ENCODE data around the gene HOXA2.

Gene HOXA2

DNA sequence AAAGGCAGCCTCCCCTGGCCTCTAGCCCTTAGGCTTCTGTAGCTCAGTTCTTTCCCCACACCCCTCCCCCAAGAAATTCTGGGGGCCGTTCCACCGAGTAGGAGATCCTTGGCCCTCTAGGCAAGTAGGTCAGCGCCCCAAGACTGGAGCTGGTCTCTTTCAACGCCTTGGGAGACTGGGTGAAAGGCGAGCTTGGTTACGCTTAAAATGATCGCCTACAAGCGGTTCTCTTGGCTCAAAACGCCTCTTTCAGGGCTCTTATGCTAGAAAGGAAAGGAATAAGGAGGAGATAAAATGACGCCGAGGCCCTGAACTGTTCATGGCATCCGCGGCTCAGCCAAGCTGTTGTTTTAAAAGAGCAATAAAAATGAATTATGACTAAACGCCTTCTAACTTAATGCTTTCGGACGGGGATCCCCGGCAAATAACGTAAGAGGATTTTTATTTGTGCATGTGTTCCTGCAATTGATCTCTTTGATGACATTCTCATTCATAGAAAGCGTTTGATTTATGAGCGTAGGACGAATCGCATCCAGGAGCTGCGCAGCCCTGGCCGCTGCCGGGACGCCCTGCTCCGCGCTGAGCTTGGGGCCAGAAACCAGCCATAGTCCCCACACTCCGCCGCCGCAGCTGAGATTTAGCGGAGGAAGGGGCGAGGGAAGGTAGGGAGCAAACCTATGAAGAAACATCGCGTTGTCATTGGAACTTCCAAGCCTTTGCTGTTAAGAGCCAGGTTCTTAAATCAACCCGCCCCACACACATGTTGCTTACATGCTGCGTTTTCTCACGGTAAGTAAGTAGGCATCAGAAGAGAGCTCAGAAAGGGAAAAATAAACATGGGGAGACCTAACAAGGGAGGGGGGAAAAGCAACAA lies 3.7 kb downstream of the HOXA2 start:
- no peak for DNase-seq (ENCODE audit: low read depth in 2 of 2)

DNA sequence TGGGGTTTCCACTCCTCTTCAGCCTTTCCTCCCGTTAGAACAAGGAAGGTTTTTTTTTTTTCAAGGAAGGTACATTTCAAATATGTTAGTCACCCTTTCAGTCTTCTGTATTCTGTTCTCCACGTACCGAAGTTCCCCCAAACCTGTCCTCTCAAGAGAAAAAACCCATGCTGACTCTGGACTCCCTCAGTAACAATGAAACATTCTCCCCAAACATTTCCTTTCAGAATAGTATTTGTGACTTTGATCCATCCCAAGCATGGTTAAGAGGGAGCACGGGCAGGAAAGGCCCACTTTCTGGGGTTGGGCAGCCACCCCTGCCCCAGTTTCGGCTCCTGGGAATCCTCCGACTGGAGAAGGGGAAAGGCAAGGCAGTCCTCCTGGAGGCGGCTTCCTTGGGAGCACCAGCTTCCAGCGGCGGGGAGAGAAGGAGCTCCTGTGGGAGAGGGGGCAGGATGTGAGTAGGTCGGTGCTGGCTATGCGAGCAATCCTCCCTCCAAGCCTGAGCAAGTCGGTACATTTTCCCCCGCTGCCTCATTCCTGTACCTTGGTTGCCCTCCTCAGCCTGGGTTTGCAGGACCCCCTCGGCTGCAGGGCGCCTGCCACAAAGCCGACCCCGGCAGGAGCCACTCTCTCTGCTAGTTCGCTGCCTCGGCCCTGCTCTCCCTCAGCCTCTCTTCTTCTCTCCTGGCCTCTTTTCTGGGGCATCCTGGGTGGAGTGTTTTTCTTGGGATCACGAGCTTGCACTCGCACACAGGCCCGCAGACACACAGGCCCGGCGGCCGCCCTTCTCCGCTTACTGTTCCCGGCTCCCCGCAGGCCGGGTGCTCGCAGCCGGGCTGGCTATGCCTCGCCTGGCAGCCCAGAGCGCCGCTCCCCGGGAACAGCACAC lies 4.6 kb downstream of the HOXA2 start:
- DNase-seq (ENCODE audit: low read depth in 2 of 2) = no peak

DNA sequence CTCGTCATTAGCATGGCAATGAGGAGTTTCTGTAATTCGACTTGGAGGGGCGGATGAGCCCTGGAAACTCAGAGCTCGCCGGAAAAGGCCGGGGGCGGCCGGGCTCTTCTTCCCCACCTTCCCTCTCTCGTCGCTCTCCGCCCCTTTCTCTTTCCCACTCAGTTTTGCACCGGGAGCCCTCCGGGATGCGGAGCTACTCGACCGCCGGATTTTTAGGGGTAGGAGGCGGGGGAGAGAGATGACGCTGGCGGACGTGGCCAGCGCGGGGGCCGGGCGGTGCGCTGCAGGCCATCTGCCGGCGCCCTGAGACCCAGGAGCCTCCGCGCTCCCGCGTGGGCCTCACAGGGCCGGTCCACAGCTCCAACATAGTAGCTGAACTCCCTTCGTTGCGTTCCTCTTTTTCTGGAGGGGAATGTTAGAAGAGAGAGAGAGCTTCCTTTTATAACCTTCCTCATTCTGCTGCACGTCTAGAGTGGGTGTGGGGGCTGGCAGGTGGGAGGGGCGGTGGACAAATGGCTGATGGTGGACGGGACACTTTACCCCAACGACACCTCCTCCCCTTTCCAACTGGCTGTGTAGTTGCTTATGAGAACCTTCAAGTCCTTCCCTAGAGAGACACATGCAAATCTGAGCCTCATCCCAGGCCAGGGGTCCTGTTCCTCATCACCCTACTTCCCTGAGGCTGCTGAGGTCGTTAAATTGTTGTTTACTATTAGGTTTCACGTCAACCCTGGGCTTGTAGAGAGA lies 5.5 kb downstream of the HOXA2 start:
- no peak for DNase-seq (ENCODE audit: low read depth in 2 of 2)

DNA sequence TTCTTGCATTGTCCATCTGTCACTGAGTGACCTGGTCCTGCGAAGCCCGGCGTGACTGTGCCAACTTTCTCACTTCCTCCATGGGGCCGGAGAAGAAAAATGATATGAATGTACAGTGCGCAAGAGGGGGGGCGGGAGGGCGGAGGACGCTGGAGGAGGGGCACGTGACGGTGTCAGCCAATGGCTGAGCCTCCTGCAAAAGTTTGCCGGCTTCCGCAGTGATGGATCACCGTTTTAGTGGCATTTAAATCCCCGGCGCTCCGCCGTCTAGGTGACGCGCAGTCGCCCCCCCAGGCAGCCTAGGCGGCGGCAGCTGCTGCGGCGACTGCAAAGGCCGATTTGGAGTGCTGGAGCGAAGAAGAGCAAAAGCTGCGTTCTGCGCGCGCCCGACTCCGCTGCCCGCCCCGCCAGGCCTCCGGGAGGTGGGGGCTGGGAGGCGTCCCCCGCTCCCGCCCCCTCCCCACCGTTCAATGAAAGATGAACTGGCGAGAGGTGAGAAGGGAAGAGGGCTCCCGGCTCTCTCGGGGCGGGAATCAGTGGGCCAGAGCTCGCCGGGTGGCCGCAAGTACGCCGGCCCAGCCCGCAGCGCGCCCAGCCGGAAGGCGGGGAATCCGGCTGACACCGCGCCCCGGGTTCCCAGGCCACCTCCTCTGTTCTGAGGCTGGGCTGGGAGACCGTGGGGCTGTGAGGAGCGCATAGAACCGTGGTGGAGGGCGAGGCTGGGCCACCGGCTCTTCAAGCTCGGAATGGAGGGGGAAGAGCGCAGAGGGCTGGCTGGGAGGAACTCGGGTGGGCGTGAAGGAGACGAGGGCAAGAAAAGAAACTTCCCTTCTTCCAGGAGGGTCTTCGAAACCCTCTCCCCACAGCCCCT lies 6.4 kb downstream of the HOXA2 start, which contains the start of gene HOXA1:
TSS of gene HOXA1 (minus strand) at position 104 of the 871 bp plus-strand sequence. CDS start at position 16, 88 bp downstream.
- DNase-seq (ENCODE audit: low read depth in 2 of 2) = peak; percentile 50 to 57

DNA sequence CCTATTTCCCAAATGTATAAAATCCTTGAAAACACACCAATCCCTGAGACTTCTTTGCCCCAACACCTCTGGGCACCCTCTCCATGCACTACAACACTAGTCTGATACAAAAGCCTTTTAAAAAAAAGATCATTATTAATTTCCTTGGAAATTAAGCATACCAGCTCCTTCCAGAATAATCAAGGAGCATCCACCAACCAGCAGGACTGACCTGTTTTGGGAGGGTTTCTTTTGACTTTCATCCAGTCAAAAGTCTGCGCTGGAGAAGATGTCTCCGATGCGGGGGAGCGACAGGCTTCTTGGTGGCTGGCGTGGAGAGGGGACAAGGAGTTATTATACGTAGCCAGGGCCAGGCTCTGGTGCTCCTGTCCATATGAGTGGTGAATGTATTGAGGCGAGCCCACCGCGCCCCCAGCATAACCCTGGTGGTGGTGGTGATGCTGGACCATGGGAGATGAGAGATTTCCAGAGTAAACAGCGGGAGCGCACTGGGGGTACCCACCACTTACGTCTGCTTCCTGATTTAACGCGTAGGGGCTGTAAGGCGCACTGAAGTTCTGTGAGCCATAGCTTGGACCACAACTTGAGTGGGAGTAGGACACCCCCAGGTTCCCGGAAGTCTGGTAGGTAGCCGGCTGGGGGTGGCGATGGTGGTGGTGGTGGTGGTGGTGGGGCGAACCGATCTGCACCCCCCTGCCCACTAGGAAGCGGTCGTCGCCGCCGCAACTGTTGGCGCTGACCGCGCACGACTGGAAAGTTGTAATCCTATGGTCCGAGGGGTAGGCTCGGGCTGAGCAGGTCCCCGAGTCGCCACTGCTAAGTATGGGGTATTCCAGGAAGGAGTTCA lies 7.2 kb downstream of the HOXA2 start:
- peak in 1 of 2 donors; percentile 6 for DNase-seq (ENCODE audit: low read depth in 2 of 2)

DNA sequence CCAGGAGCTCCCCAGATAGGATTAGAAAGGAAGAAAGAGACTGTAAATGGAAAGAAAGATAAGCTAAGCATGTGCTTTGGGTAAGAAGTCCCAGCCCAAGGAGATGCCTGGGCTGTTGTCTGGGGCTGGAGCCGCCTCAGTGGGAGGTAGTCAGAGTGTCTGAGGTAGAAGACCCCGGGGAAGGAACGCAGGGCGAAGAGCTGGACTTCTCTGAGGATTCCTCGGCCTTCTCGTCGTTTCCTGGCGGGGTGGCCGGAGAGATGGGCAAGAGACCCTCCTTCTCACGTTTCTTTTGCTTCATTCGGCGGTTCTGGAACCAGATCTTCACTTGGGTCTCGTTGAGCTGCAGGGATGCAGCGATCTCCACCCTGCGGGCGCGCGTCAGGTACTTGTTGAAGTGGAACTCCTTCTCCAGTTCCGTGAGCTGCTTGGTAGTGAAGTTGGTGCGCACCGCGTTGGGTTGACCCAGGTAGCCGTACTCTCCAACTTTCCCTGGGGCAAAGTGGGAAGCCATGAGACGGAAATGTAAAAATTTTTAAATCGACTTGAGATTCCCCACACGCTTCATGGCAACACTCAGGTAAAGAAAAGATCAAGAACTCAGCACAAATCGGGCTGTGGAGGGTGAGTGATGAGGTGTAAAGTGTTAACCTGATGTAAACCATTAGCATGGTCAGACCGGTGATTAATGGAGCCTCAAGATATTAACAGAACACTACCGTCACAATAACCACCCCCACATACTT lies 8.0 kb downstream of the HOXA2 start:
- no peak for DNase-seq (ENCODE audit: low read depth in 2 of 2)

DNA sequence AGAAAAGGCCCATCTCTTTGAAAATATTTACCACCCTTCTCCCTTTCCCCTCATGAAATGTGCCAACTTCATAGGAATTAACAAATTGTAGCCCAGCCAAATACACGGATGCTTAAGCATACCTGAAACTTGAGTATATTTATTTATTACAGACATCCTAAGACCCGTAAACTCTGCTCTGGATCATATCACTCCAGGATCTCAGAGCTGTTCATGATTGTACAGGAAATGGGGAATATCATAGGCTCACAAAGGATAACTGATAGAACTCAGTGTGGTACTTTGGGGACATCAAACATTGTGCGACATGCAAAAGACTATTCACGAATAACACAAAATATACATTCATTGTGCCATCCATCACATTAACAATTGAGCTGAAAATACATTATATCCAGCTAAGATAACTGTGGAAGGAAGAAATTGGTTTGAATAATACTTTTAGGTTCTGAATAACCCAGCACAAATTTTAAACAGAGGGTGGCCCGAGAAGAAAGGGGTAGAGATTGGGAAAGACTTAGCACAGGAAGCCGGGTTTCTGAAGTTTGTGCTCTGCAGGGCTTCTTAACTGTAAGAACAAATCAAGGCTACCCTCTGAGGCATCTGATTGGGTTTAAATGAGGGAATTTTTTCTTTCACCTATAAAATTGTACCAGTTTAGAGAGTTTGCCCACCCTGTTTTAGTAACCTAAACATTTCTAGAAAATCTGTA lies 9.1 kb downstream of the HOXA2 start:
- DNase-seq (ENCODE audit: low read depth in 2 of 2) = no peak

DNA sequence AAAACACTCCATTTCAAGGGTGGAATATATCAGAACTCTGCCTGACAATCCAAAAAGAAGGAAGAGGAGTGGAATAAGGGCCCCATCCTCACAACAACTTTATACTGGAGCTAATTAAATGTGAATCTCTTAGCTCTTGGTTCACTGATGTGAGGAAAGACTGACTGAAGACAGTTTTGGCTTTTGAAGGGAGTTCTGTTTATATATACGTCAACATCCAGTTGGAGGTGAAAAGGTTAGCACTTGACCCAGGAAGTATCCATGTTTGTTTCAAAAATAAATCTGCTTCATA lies 9.7 kb downstream of the HOXA2 start:
- no peak for DNase-seq (ENCODE audit: low read depth in 2 of 2)

DNA sequence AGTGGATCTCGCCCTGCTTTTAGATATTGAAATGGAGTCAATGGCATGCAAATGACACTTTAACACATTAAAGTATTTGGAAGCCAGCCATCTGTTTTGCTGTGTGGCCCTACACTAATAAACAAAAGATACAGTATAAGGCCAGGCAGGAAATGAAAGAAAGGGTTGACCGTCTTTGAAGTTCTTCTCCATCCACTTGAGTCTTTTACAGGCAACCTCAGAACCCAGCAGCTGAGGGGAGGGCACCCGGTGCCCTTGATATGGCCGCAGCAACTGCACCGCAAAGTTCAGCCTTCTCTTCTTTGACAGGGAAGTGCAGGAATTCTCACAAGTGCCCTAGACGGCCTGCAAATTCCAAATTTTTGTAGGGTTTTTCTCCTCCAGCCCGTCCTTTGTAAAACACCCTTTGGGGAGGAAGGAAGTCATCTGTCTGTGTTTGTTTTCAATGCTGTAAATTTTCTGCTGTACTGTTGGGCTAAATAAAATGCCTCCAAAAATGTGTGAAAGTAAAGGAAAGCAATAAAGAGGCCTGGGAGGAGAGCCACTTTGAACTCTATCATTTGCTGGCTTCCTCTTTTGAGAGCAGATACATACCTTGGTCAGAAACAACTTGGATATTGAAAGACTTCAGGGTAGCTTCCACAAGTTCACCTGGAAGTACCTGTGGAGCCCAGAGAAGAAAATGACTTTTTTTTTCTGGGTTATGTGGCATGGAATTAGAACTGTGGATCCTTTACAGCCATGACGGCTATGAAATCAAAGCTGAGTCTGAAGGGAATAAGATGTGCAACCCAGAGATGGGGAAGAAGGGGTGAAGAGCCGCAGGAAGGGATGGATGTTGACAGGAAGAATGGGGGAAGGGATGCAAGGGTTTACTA lies 10.3 kb downstream of the HOXA2 start:
- DNase-seq (ENCODE audit: low read depth in 2 of 2) = no peak

DNA sequence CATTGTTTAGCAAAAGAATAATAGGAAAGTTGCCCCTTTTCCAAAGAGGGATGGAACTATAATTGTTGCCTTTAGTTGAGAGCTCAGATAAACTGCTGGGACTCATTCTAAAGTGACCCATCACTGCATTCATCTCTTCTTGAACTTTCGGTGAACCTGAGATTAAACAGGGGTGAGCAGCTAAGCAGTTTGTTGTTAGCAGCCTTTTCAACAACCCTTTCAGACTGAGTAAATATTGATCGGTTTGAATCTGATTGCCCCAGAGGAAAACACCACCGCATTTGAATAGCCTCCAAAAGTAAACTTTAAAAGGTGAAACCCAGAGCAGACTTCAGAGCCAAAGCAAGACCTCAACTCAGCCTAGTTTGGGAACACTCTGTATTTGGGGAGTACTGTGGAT lies 11.4 kb downstream of the HOXA2 start:
- no peak for DNase-seq (ENCODE audit: low read depth in 2 of 2)

DNA sequence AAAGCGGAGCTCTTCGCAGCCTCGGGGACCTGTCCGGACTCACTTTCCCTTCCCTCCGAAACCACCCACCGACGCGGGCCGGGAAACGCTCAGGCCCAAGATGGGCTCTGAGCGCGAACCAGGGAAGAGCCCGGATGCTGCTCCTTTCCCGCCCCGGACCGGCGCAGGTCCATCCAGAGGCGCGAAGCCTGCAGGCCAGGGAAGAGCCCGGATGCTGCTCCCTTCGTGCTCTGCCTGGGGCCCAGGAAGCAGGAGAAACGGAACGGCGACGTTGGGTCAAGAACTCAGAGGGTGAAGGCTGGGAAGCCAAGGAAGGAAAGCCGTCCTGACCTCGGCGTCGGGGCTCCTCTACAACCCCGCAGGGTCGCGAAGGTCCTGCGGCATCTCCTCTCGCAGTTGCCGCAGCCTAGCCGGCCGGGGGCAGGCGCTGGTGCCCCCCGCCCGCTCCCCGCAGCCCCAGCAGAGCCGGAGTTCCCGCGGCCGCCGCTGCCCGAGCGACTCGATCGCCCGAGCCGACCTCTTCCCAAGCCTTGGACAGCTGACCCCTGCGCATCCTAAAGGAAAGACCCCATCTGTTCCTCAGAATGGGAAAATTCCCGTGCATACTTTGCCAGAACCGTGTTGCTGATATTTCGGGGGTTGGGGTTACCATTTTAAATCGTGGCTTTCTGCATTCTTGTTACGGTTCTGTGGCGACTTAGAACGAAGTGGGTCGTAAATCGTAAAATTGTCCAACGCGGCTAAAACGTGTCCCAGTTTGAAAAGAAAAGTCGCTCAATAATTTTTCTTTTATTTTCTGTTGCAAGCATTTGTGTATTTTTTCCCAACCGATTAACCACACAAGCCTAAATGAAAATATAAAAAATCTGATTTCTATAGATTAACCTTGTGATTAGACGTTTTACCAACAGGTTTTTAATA lies 14.2 kb downstream of the HOXA2 start:
- DNase-seq (ENCODE audit: low read depth in 2 of 2) = no peak

DNA sequence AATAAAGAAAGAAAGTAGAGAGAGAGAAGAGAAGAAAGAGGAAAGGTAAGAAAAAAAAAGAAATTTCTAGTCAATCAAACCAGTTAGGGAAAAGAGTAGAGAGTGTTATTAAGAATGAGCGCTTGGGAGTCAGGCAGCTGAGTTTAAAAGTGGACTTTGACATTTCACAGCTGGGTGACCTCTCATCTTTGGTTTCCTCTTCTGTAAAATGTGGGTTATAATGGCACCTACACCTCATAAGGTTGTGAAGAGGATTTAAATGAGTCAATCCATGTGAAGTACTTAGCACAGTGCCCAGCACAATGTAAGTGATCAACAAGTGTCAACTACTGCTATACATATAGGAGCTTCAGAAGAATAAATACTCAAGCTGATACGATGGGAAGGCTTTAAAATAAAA lies 18.8 kb downstream of the HOXA2 start:
- DNase-seq (ENCODE audit: low read depth in 2 of 2) = no peak

DNA sequence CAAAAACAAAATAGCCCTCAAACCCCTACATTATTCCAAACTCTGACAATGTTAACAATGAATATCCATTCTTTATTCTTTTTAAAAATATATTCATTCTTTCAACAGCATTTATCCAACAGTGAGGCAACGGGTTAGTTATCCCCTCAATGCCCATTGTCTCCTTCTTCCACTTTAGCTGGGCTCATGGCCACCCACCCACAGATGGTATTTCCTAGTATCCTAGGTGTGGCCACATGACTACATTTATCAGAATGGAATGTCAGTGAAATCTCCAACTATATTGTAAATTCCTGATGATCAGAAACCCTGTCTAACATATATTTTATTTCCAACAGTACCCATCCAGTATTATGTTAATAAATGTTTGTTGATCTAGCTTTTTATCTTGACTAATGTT lies 20.3 kb downstream of the HOXA2 start:
- no peak for DNase-seq (ENCODE audit: low read depth in 2 of 2)

DNA sequence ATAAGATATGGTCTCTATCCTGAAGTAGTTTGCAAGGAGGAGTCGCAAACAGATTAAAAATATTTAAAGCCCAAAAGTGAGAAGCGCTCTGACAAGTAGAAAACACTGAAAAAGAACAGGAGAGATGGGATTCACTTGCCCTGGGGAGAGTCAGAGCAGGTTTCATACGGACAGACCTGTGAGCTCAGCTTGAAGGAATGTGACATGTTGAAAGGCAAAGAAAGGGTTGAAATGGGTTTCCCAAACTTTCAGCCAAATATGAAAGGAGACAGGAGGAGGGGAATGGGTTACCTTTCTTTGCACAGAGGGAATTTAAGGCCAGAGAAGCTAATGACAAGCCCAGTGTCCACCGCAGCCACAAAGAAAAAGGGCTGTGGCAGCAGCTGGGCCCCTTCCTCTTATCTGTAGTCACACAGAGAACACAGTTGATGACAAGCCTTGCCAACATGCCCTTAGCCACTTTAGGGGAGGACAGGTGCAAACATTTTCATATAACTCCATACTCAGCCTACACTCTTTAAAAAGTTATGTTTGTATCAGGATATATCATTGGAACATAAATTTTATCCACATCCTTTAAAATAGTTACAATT lies 21.5 kb downstream of the HOXA2 start:
- DNase-seq (ENCODE audit: low read depth in 2 of 2) = no peak

DNA sequence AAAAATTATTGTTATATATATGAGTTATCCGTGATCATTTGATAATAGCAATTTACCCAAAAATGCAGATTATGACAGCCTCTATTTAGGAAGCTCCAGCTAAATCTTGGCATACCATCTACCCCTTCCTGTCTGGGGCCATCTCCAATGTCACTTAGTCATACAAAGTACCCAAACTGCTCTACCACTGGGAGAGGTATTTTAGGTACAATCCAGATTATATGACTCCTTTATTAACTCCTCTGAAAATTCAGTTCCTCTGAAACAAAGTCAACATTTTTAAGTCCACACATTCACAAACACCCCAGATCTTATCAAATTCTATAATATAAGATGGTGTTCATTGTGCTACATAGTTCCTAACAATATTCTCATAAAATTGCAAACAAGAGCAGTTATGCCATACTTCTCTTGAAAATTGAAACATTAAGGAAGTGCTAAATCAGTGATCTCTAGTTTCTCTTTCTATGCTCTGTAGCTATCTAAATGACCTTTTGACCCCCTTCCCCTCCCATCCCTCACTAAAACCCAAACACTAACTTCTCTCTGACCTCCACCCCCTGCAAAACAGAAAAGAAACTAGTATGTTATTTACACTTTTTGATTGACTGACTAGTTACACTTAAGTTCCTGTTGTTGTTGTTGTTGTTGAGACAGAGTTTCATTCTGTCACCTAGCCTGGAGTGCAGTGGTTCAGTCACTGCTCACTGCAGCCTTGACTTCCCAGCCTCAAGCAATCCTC lies 23.1 kb downstream of the HOXA2 start:
- no peak for DNase-seq (ENCODE audit: low read depth in 2 of 2)
